ENCODE results near the gene FGF22. TPM values are rescaled to one million over a fixed set of nuclear protein-coding genes. Genes with fewer than 3 reads are reported as not detected.

Gene FGF22
- total RNA-seq, 4 donors from 2014 or later = 1.4 TPM; not detected in 3

GRCh38 chr19:681029-682019, 41.6 kb downstream of the FGF22 start:
- no peaks in the 10 kb centered on the region for H3K9me3 ChIP-seq
- peak overlapping the region; percentile 20 to 68 for H3K4me3 ChIP-seq
- peak in 1 of 2 donors; percentile 45 for DNase-seq
- no peaks in the 10 kb centered on the region for H3K27me3 ChIP-seq
- peak overlapping the region; percentile 90 to 92 for H3K27ac ChIP-seq
- no peak for TF ChIP-seq CTCF (IDR thresholded peaks at IDR 0.05)
- peaks cover 0 to 10% of the 10 kb centered on the region in 2 donors for H3K4me1 ChIP-seq
- no peaks in the 10 kb centered on the region for H3K36me3 ChIP-seq
- intact Hi-C loops (cut with DNase I; ENCODE audit: low total_unique reads) = no loop called here

DNA sequence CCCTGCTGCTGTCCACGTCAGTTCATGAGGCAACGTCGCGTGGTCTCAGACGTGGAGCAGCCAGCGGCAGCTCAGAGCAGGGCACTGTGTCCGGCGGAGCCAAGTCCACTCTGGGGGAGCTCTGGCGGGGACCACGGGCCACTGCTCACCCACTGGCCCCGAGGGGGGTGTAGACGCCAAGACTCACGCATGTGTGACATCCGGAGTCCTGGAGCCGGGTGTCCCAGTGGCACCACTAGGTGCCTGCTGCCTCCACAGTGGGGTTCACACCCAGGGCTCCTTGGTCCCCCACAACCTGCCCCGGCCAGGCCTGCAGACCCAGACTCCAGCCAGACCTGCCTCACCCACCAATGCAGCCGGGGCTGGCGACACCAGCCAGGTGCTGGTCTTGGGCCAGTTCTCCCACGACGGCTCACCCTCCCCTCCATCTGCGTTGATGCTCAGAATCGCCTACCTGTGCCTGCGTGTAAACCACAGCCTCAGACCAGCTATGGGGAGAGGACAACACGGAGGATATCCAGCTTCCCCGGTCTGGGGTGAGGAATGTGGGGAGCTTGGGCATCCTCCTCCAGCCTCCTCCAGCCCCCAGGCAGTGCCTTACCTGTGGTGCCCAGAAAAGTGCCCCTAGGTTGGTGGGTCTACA, 43.1 kb downstream of the FGF22 start:
- intact Hi-C loops (cut with DNase I; ENCODE audit: low total_unique reads) = no loop called here
- no peaks in the 10 kb centered on the region for H3K27me3 ChIP-seq
- DNase-seq = no peak
- TF ChIP-seq CTCF (IDR thresholded peaks at IDR 0.05) (no peak), POLR2A (IDR thresholded peaks at IDR 0.05) (no peak)
- H3K27ac ChIP-seq = no peak overlapping the region
- no peaks in the 10 kb centered on the region for H3K36me3 ChIP-seq
- no peaks in the 10 kb centered on the region for H3K9me3 ChIP-seq
- H3K4me1 ChIP-seq = no peaks in the 10 kb centered on the region
- H3K4me3 ChIP-seq = no peak overlapping the region

DNA sequence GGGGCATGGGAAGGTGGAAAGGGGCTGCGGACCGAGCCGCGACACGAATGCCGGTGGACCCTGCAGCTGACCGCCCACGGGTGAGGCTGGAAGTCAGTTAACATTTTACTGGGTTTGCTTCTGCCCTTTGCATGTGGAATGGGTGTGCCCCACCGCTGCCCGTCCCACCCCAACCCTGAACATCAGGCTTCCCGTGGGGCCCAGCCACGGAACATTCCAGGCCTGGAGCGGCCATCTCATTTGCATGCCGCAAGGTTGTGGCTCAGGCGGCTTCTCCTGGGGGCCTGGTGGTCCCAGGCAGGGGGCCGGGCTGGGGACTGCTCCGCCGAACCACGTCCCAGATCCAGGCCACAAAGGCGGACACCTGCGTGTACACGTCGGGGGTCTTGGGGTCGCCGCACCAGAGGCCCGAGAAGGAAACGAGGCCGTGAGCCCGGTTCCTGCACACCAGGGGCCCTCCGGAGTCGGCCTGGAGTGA, 45.8 kb downstream of the FGF22 start:
- H3K36me3 ChIP-seq = no peaks in the 10 kb centered on the region
- no peak for TF ChIP-seq CTCF (IDR thresholded peaks at IDR 0.05)
- TF ChIP-seq POLR2A (IDR thresholded peaks at IDR 0.05) = no peak
- DNase-seq = no peak
- intact Hi-C loops (cut with DNase I; ENCODE audit: low total_unique reads) = no loop called here
- no peak overlapping the region for H3K4me3 ChIP-seq
- H3K27ac ChIP-seq = no peak overlapping the region
- no peaks in the 10 kb centered on the region for H3K9me3 ChIP-seq
- no peaks in the 10 kb centered on the region for H3K4me1 ChIP-seq
- no peaks in the 10 kb centered on the region for H3K27me3 ChIP-seq

DNA sequence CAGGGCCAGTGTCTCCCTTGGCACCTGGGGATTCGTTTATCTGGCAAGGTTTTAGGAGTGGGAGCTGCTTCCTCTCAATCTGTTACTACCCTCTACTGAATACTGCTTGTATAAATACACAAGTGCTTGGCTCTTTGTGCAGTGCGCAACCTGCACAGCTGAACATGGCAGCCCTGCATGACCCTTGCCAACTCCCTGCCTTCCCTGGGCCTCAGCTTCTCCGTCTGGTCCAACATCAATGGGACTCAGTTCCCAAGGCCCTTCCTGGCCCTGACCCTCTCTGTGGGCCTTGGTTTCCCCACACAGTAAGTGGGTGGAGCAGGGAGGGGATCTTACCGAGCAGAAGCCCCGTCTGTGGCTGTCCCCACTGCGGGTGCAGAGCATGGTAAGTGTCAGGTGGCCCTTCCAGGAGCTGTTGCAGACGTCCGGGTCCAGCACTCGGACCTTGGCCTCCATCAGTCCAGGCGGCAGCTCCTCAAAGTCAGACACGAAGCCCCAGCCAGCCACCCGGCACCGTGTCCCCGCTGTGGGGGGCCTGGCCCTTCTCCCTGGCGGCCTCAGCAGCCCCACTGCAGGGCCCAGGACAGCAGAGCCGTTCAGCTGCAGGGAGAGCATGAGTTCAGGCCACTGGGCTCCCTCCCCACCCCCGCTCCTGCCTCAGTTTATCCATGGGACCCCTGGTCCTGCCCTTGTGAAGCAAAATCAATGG, 47.1 kb downstream of the FGF22 start:
- TF ChIP-seq POLR2A (IDR thresholded peaks at IDR 0.05) (no peak), CTCF (IDR thresholded peaks at IDR 0.05) (no peak)
- no peaks in the 10 kb centered on the region for H3K27me3 ChIP-seq
- no peaks in the 10 kb centered on the region for H3K9me3 ChIP-seq
- no peak overlapping the region for H3K27ac ChIP-seq
- no peak overlapping the region for H3K4me3 ChIP-seq
- H3K4me1 ChIP-seq = no peaks in the 10 kb centered on the region
- no peaks in the 10 kb centered on the region for H3K36me3 ChIP-seq
- DNase-seq = no peak
- intact Hi-C loops (cut with DNase I; ENCODE audit: low total_unique reads) = no loop called here
